ENCODE measurements around the gene SPEN. TPM values are rescaled to one million over a fixed set of nuclear protein-coding genes. Genes with fewer than 3 reads are reported as not detected.

The SPEN gene
- total and polyA plus RNA-seq, 9 of the 15 experiments (the other 6 are each of a cell fraction or from before 2014, with no cell fraction given), result 5.7 to 87.5 (median 27.2) TPM

- ChIA-PET CTCF (ENCODE audit: low intra/inter-chr PET ratio) (no interaction called here), POLR2A (no interaction called here)
- in situ Hi-C loops (cut with MboI) (no loop called here), intact Hi-C loops (cut with micrococcal nuclease) (loop anchor here (5.0 kb wide), 1 partner anchor 37 kb away; no protein-coding TSS in a partner anchor)
- 8% methylated on average over 9 of the region's 9 CpGs for WGBS (ENCODE audit: insufficient coverage, low coverage, missing lambda C conversion rate)
- TF ChIP-seq RNF2 (IDR thresholded peaks at IDR 0.05), result no peak
- no peak for TF ChIP-seq MTF1 (CRISPR knock-in tag; IDR thresholded peaks at IDR 0.05; ENCODE audit: borderline replicate concordance)
- TF ChIP-seq ZBTB9 (CRISPR knock-in tag; IDR thresholded peaks at IDR 0.05), result no peak
- TF ChIP-seq ZBTB7A (IDR thresholded peaks at IDR 0.05; ENCODE audit: borderline replicate concordance, control insufficient read depth, low read depth, low read length), result no peak
- no peak for TF ChIP-seq ARHGAP35 (IDR thresholded peaks at IDR 0.05; ENCODE audit: partially characterized antibody)
- TF ChIP-seq ATF4 (CRISPR knock-in tag; IDR thresholded peaks at IDR 0.05), result no peak
- TF ChIP-seq ZNF140 (CRISPR knock-in tag; IDR thresholded peaks at IDR 0.05), result no peak
- TF ChIP-seq IRF9 (tag; IDR thresholded peaks at IDR 0.05), result no peak
- TF ChIP-seq KLF16 (IDR thresholded peaks at IDR 0.05), result no peak
- no peak for TF ChIP-seq ZNF184 (CRISPR knock-in tag; IDR thresholded peaks at IDR 0.05)
- TF ChIP-seq, protein P1, sequence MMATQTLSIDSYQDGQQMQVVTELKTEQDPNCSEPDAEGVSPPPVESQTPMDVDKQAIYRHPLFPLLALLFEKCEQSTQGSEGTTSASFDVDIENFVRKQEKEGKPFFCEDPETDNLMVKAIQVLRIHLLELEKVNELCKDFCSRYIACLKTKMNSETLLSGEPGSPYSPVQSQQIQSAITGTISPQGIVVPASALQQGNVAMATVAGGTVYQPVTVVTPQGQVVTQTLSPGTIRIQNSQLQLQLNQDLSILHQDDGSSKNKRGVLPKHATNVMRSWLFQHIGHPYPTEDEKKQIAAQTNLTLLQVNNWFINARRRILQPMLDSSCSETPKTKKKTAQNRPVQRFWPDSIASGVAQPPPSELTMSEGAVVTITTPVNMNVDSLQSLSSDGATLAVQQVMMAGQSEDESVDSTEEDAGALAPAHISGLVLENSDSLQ (IDR thresholded peaks at IDR 0.05), result no peak
- TF ChIP-seq, protein P2, sequence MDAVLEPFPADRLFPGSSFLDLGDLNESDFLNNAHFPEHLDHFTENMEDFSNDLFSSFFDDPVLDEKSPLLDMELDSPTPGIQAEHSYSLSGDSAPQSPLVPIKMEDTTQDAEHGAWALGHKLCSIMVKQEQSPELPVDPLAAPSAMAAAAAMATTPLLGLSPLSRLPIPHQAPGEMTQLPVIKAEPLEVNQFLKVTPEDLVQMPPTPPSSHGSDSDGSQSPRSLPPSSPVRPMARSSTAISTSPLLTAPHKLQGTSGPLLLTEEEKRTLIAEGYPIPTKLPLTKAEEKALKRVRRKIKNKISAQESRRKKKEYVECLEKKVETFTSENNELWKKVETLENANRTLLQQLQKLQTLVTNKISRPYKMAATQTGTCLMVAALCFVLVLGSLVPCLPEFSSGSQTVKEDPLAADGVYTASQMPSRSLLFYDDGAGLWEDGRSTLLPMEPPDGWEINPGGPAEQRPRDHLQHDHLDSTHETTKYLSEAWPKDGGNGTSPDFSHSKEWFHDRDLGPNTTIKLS (IDR thresholded peaks at IDR 0.05; ENCODE audit: borderline replicate concordance, low read depth), result no peak
- no peak for TF ChIP-seq ZBTB1 (CRISPR knock-in tag; IDR thresholded peaks at IDR 0.05; ENCODE audit: borderline replicate concordance, low read depth)
- no peak for TF ChIP-seq ZSCAN29 (IDR thresholded peaks at IDR 0.05)
- no peak for TF ChIP-seq ZFP30 (CRISPR knock-in tag; IDR thresholded peaks at IDR 0.05; ENCODE audit: borderline replicate concordance)
- TF ChIP-seq TAF15 (IDR thresholded peaks at IDR 0.05; ENCODE audit: low read depth, low read length), result no peak
- no peak for TF ChIP-seq MXI1 (IDR thresholded peaks at IDR 0.05; ENCODE audit: low read depth, low read length)
- ATAC-seq (no peak), FAIRE-seq (no peak), DNase-seq (ENCODE audit: extremely low read depth in 1 of 4, low spot score in 3 of 4) (peak in 1 of 4 experiments; percentile 5)
- peaks cover 0 to 27% of the 10 kb centered on the region in 2 experiments; a peak in 2 of 5 replicates for H3K4me1 ChIP-seq (replicated peaks in 1 of 2; ENCODE audit: control insufficient read depth in 2 of 2, insufficient read depth in 2 of 2, low read length in 2 of 2)
- no peak overlapping the region for H3K4me3 ChIP-seq
- BruUV-seq (replicated peaks), result no TSS peak
- H3K9ac ChIP-seq (ENCODE audit: insufficient read depth in 1 of 2, low read depth in 2 of 2, low read length in 2 of 2), result 0 out of 4 replicates have a peak overlapping the region, but pooled peaks of 1 of the 2 experiments have one; percentile 53
- no peaks in the 10 kb centered on the region for H4K20me1 ChIP-seq (replicated peaks; ENCODE audit: control insufficient read depth, insufficient read depth, low read length)
- H3K9me1 ChIP-seq (ENCODE audit: control insufficient read depth, insufficient read depth, low read length), result no peaks in the 10 kb centered on the region
- H3K79me2 ChIP-seq (ENCODE audit: control insufficient read depth, insufficient read depth, low read length), result no peaks in the 10 kb centered on the region
- no peak overlapping the region for H2AFZ ChIP-seq (ENCODE audit: low read depth, low read length)
- no peak overlapping the region for H3K27ac ChIP-seq (ENCODE audit: extremely low read depth, low read depth, low read length)
- peaks cover 5 to 9% of the 10 kb centered on the region in 2 experiments; a peak in 3 of 5 replicates for H3K27me3 ChIP-seq (ENCODE audit: control insufficient read depth in 2 of 2, insufficient read depth in 2 of 2, low read length in 2 of 2)
- H3K36me3 ChIP-seq (ENCODE audit: control insufficient read depth, insufficient read depth, low read length), result no peaks in the 10 kb centered on the region
- H3K4me2 ChIP-seq (ENCODE audit: insufficient read depth, low read length), result no peak overlapping the region
- no peaks in the 10 kb centered on the region for H3K9me3 ChIP-seq (replicated peaks; ENCODE audit: control insufficient read depth, insufficient read depth, low read depth, low read length)
Observed at GRCh38 chr1:15989776-15990175, 142.3 kb downstream of the SPEN start.

Measured in K562 (cell line).